Neuronal stem cell (in vitro differentiated cells): ENCODE results near the gene MFAP3.
A peak's percentile ranks its signal among the peaks of the same experiment; 100 is the strongest.

ENCODE experiments used
- DNase-seq: peaks from one replicate; pipeline ENCODE4 v3.0.0-alpha.2; 2013; ENCODE audit warnings: low spot score
- H2AFZ ChIP-seq: one replicate; pipeline ENCODE4 v1.6.1; 2013; ENCODE audit warnings: mild to moderate bottlenecking, low read length, inconsistent platforms
- H2AK5ac ChIP-seq: 2 replicates; pipeline ENCODE4 v1.6.1; 2013; ENCODE audit warnings: low read depth, mild to moderate bottlenecking, inconsistent platforms, low read length, moderate library complexity, mixed read lengths
- H2BK120ac ChIP-seq: 2 replicates; pipeline ENCODE4 v1.6.1; 2013; ENCODE audit warnings: low read depth, mild to moderate bottlenecking, inconsistent platforms, low read length, moderate library complexity, mixed read lengths
- H2BK12ac ChIP-seq: one replicate; pipeline ENCODE4 v1.6.1; 2013; ENCODE audit warnings: low read length, inconsistent platforms
- H2BK15ac ChIP-seq: 2 replicates; pipeline ENCODE4 v1.6.1; 2013; ENCODE audit warnings: mild to moderate bottlenecking, low read length, inconsistent platforms, mixed read lengths
- H2BK5ac ChIP-seq: one replicate; pipeline ENCODE4 v1.6.1; 2013; ENCODE audit warnings: inconsistent platforms, mild to moderate bottlenecking, low read length, moderate library complexity
- H3K14ac ChIP-seq: one replicate; pipeline ENCODE4 v1.6.1; 2013; ENCODE audit warnings: low read length, inconsistent platforms
- H3K18ac ChIP-seq: 2 replicates; pipeline ENCODE4 v1.6.1; 2013; ENCODE audit warnings: low read length, inconsistent platforms
- H3K23ac ChIP-seq: 2 replicates; pipeline ENCODE4 v1.6.1; 2013; ENCODE audit warnings: low read depth, mild to moderate bottlenecking, mixed read lengths, low read length, inconsistent platforms; ENCODE audit not compliant: poor library complexity
- H3K27ac ChIP-seq: replicated peaks from 3 replicates; pipeline ENCODE4 v1.5.1; 2013; ENCODE audit warnings: low read length, inconsistent platforms
- H3K27me3 ChIP-seq, 3 experiments: 2 replicates each; pipeline ENCODE4 v1.6.1; 2013; ENCODE audit warnings: low read length in 3 of 3, mild to moderate bottlenecking in 2 of 3, inconsistent platforms in 1 of 3, low read depth in 1 of 3, mixed read lengths in 1 of 3, moderate library complexity in 1 of 3; ENCODE audit not compliant: control insufficient read depth in 3 of 3, insufficient read depth in 3 of 3
- H3K36me3 ChIP-seq, 2 donors: replicated peaks in 1 of 2; 2 replicates each; pipeline ENCODE4 v1.6.1; 2013; ENCODE audit warnings: low read length in 2 of 2; ENCODE audit not compliant: control insufficient read depth in 2 of 2, insufficient read depth in 2 of 2
- H3K4ac ChIP-seq: 2 replicates; pipeline ENCODE4 v1.6.1; 2013; ENCODE audit warnings: inconsistent platforms, mild to moderate bottlenecking, low read length, moderate library complexity
- H3K4me1 ChIP-seq, 2 donors: 1 replicate in 1 of 2; 2 replicates in 1 of 2; pipeline ENCODE4 v1.6.1; 2013; ENCODE audit warnings: low read length in 2 of 2, low read depth in 1 of 2; ENCODE audit not compliant: control insufficient read depth in 2 of 2, insufficient read depth in 1 of 2
- H3K4me2 ChIP-seq: one replicate; pipeline ENCODE4 v1.6.1; 2013; ENCODE audit warnings: mild to moderate bottlenecking, low read length, inconsistent platforms; ENCODE audit not compliant: insufficient read depth, poor library complexity, severe bottlenecking
- H3K4me3 ChIP-seq, 2 donors: 2 replicates each; pipeline ENCODE4 v1.5.1; 2013; ENCODE audit warnings: low read length in 2 of 2, mild to moderate bottlenecking in 2 of 2, inconsistent platforms in 1 of 2, moderate library complexity in 1 of 2
- H3K79me1 ChIP-seq: one replicate; pipeline ENCODE4 v1.6.1; 2013; ENCODE audit warnings: low read depth, mild to moderate bottlenecking, inconsistent platforms, low read length, moderate library complexity
- H3K9ac ChIP-seq: one replicate; pipeline ENCODE4 v1.6.1; 2013; ENCODE audit warnings: mild to moderate bottlenecking, low read depth, low read length, inconsistent platforms; ENCODE audit not compliant: poor library complexity
- H3K9me3 ChIP-seq, 2 donors: replicated peaks in 1 of 2; 2 replicates each; pipeline versions ENCODE3 to v1.6.1; 2013; ENCODE audit warnings: low read length in 2 of 2, mild to moderate bottlenecking in 2 of 2, inconsistent platforms in 1 of 2, low read depth in 1 of 2, mixed read lengths in 1 of 2, moderate library complexity in 1 of 2; ENCODE audit not compliant: control insufficient read depth in 2 of 2, insufficient read depth in 1 of 2
- H4K8ac ChIP-seq: one replicate; pipeline ENCODE4 v1.6.1; 2013; ENCODE audit warnings: low read depth, mild to moderate bottlenecking, inconsistent platforms, low read length, moderate library complexity
- H4K91ac ChIP-seq: one replicate; pipeline ENCODE4 v1.6.1; 2013; ENCODE audit warnings: low read length, low read depth, mild to moderate bottlenecking, inconsistent platforms; ENCODE audit not compliant: poor library complexity
- WGBS, 2 donors: extraction: QIAGEN DNeasy Blood & Tissue Kit; methylation state at CpG; one replicate each; pipeline ENCODE4 v1.1.7; 2013; ENCODE audit warnings: missing lambda C conversion rate in 2 of 2, mixed read lengths in 1 of 2; ENCODE audit not compliant: insufficient read length in 2 of 2, insufficient replicate concordance in 1 of 2; ENCODE audit errors: extremely low coverage in 2 of 2; 5-methylcytosine and 5-hydroxymethylcytosine counted together

The MFAP3 gene

DNA sequence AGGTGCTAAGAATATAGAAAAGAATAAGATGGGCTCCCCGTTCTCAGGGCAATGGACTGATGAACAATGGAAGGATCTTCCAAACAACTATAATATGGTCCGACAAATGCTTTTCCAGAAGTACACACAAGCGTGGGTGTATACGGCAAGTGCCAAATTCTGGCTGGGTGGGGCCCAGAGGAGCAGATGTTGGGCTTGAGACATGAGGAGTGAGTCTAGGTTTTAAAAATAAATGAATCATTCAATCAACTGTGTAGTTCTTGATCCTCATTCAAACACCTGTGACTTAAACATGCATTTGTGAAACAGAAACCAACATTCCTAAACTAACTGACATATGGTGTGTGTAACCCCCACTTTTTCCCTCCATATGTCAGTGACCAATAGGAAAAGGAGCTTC is 47.9 kb downstream of the MFAP3 start:
- Histone ChIP-seq H3K4me3 (no peak overlapping the region), H2AFZ (peak overlapping the region; percentile 46), H3K18ac (no peak overlapping the region), H3K9me3 (peaks cover 0 to 3% of the 10 kb centered on the region in 2 donors), H3K9ac (no peak overlapping the region), H3K4me1 (peaks cover 16 to 24% of the 10 kb centered on the region in 2 donors), H3K14ac (no peak overlapping the region), H2BK120ac (no peak overlapping the region), H3K27ac (no peak overlapping the region), H3K36me3 (no peaks in the 10 kb centered on the region), H3K27me3 (peaks cover 0 to 2% (median 0%) of the 10 kb centered on the region in 3 experiments), H3K79me1 (no peaks in the 10 kb centered on the region), H2BK12ac (no peak overlapping the region), H2AK5ac (no peak overlapping the region), H4K91ac (no peak overlapping the region), H4K8ac (no peak overlapping the region), H2BK5ac (no peak overlapping the region), H2BK15ac (no peak overlapping the region), H3K4ac (no peak overlapping the region), H3K23ac (no peak overlapping the region), H3K4me2 (no peak overlapping the region)
- no CpG with 5 or more reads among the region's 4 CpGs for WGBS, 2 donors
- DNase-seq, result no peak

- H3K14ac ChIP-seq, result no peak overlapping the region
- H3K79me1 ChIP-seq, result no peaks in the 10 kb centered on the region
- no peak overlapping the region for H3K18ac ChIP-seq
- no peak overlapping the region for H4K91ac ChIP-seq
- no peak overlapping the region for H3K27ac ChIP-seq
- peaks cover 0 to 2% (median 0%) of the 10 kb centered on the region in 3 experiments for H3K27me3 ChIP-seq
- H3K4me2 ChIP-seq, result no peak overlapping the region
- H2BK12ac ChIP-seq, result no peak overlapping the region
- no peak overlapping the region for H3K4me3 ChIP-seq
- no peak overlapping the region for H2BK5ac ChIP-seq
- no CpG with 5 or more reads among the region's 2 CpGs for WGBS, 2 donors
- H3K4me1 ChIP-seq, result peaks cover 16 to 25% of the 10 kb centered on the region in 2 donors
- H2AFZ ChIP-seq, result no peak overlapping the region
- no peak overlapping the region for H2BK120ac ChIP-seq
- H3K4ac ChIP-seq, result no peak overlapping the region
- DNase-seq, result no peak
- H2BK15ac ChIP-seq, result no peak overlapping the region
- H3K23ac ChIP-seq, result no peak overlapping the region
- H4K8ac ChIP-seq, result no peak overlapping the region
- H3K9ac ChIP-seq, result no peak overlapping the region
- no peaks in the 10 kb centered on the region for H3K36me3 ChIP-seq
- H2AK5ac ChIP-seq, result no peak overlapping the region
- peaks cover 0 to 3% of the 10 kb centered on the region in 2 donors for H3K9me3 ChIP-seq
Observed at GRCh38 chr5:154087260-154087659, 48.5 kb downstream of the MFAP3 start.

DNA sequence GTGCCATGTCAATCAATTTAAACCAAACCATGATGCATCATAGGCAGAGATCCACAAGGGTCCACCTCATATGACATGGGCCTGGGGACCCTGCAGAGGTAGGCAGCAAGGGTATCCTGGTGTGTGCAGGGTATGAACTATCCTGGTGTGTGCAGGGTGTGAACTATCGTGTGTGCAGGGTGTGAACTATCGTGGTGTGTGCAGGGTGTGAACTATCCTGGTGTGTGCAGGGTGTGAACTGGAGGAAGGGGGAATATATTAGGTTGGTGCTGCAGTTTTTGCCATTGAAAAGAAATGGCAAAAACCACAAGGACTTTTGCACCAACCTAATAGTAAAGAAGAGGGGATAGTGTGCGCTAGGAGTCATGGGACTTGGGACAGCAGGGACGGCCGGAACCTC is 50.0 kb downstream of the MFAP3 start:
- H3K4me1 ChIP-seq, result peaks cover 13 to 36% of the 10 kb centered on the region in 2 donors
- no peak overlapping the region for H2AFZ ChIP-seq
- DNase-seq, result no peak
- no peak overlapping the region for H4K91ac ChIP-seq
- peaks cover 0 to 3% of the 10 kb centered on the region in 2 donors for H3K9me3 ChIP-seq
- H2AK5ac ChIP-seq, result no peak overlapping the region
- H3K4ac ChIP-seq, result no peak overlapping the region
- H3K79me1 ChIP-seq, result no peaks in the 10 kb centered on the region
- H2BK5ac ChIP-seq, result no peak overlapping the region
- H3K27me3 ChIP-seq, result peaks cover 0 to 2% (median 0%) of the 10 kb centered on the region in 3 experiments
- peak overlapping the region; percentile 44 for H3K9ac ChIP-seq
- H3K27ac ChIP-seq, result no peak overlapping the region
- no peak overlapping the region for H3K18ac ChIP-seq
- no peak overlapping the region for H2BK12ac ChIP-seq
- no peak overlapping the region for H2BK15ac ChIP-seq
- no peak overlapping the region for H3K23ac ChIP-seq
- H2BK120ac ChIP-seq, result no peak overlapping the region
- no peak overlapping the region for H3K14ac ChIP-seq
- H3K4me2 ChIP-seq, result no peak overlapping the region
- no peak overlapping the region for H3K4me3 ChIP-seq
- no peak overlapping the region for H4K8ac ChIP-seq
- H3K36me3 ChIP-seq, result no peaks in the 10 kb centered on the region
- WGBS, 2 donors, result no CpG with 5 or more reads among the region's 5 CpGs

- H3K9ac ChIP-seq, result no peak overlapping the region
- WGBS, 2 donors, result no CpG with 5 or more reads among the region's 6 CpGs
- H4K91ac ChIP-seq, result no peak overlapping the region
- no peak overlapping the region for H2BK15ac ChIP-seq
- peaks cover 6 to 28% of the 10 kb centered on the region in 2 donors for H3K4me1 ChIP-seq
- no peak overlapping the region for H3K18ac ChIP-seq
- H3K14ac ChIP-seq, result no peak overlapping the region
- no peak overlapping the region for H3K27ac ChIP-seq
- H3K4me2 ChIP-seq, result no peak overlapping the region
- DNase-seq, result no peak
- H2AFZ ChIP-seq, result no peak overlapping the region
- H2BK120ac ChIP-seq, result no peak overlapping the region
- no peak overlapping the region for H3K23ac ChIP-seq
- H3K9me3 ChIP-seq, result peaks cover 0 to 6% of the 10 kb centered on the region in 2 donors
- no peak overlapping the region for H3K4ac ChIP-seq
- H3K27me3 ChIP-seq, result peaks cover 0 to 2% (median 0%) of the 10 kb centered on the region in 3 experiments
- H3K36me3 ChIP-seq, result no peaks in the 10 kb centered on the region
- H4K8ac ChIP-seq, result no peak overlapping the region
- H2AK5ac ChIP-seq, result no peak overlapping the region
- no peak overlapping the region for H3K4me3 ChIP-seq
- no peak overlapping the region for H2BK12ac ChIP-seq
- no peaks in the 10 kb centered on the region for H3K79me1 ChIP-seq
- no peak overlapping the region for H2BK5ac ChIP-seq
Observed at GRCh38 chr5:154090656-154091055, 51.9 kb downstream of the MFAP3 start.
